GM12878 (cell line): ENCODE results near the gene EFCAB13. TPM values are rescaled to one million over a fixed set of nuclear protein-coding genes. Genes with fewer than 3 reads are reported as not detected.

Source experiments
- BCL11A ChIP-seq: IDR thresholded peaks from 2 replicates; pipeline ENCODE4 v1.6.1; 2011; ENCODE audit warnings: low read depth, low read length
- BRCA1 ChIP-seq: IDR thresholded peaks from 2 replicates; pipeline ENCODE4 v1.6.1; 2011; ENCODE audit warnings: low read depth, low read length, improper control_type of control experiment
- CBX5 ChIP-seq: sonication (generic); IDR thresholded peaks from 2 replicates; pipeline ENCODE4 v1.6.1; 2016; ENCODE audit warnings: low read depth, moderate library complexity, mild to moderate bottlenecking, inconsistent platforms
- E2F4 ChIP-seq: IDR thresholded peaks from 2 replicates; pipeline ENCODE4 v1.6.1; 2012; ENCODE audit warnings: low read depth, low read length, improper control_type of control experiment
- EED ChIP-seq: sonication (generic); IDR thresholded peaks from 2 replicates; pipeline ENCODE4 v1.6.1; 2016; ENCODE audit warnings: antibody characterized with exemption, low read depth
- ESRRA ChIP-seq: IDR thresholded peaks from 2 replicates; pipeline ENCODE4 v1.6.1; 2012; ENCODE audit warnings: mild to moderate bottlenecking, low read length, improper control_type of control experiment
- FOS ChIP-seq: IDR thresholded peaks from 3 replicates; pipeline ENCODE4 v1.6.1; 2011; ENCODE audit warnings: borderline replicate concordance; ENCODE audit not compliant: insufficient read length; ENCODE audit errors: extremely low read depth
- FOXK2 ChIP-seq: fragments of 450-650 bp; IDR thresholded peaks from 2 replicates; pipeline ENCODE4 v1.6.1; 2017; ENCODE audit warnings: mild to moderate bottlenecking, moderate library complexity
- HCFC1 ChIP-seq: fragments of 150-350 bp; IDR thresholded peaks from 2 replicates; pipeline ENCODE4 v1.6.1; 2014; ENCODE audit warnings: low read length
- JUND ChIP-seq: IDR thresholded peaks from 2 replicates; pipeline ENCODE4 v1.6.1; 2012; ENCODE audit warnings: low read depth, mild to moderate bottlenecking, low read length, improper control_type of control experiment, moderate library complexity
- MTA2 ChIP-seq: fragments of 450-650 bp; IDR thresholded peaks from 2 replicates; pipeline ENCODE4 v1.6.1; 2016; ENCODE audit warnings: low read depth, mild to moderate bottlenecking, moderate library complexity
- NR2F1 ChIP-seq: fragments of 450-650 bp; conservative IDR thresholded peaks from 2 replicates; pipeline ENCODE4 v1.6.1; 2017; ENCODE audit warnings: mild to moderate bottlenecking
- NRF1 ChIP-seq: conservative IDR thresholded peaks from 2 replicates; pipeline ENCODE4 v1.6.1; 2011; ENCODE audit warnings: mild to moderate bottlenecking, low read depth, low read length, improper control_type of control experiment
- PAX5 ChIP-seq: IDR thresholded peaks from 2 replicates; pipeline ENCODE4 v1.6.1; 2011; ENCODE audit warnings: low read depth, low read length, borderline replicate concordance
- PML ChIP-seq: IDR thresholded peaks from 2 replicates; pipeline ENCODE4 v1.6.1; 2012; ENCODE audit warnings: low read length, inconsistent platforms
- POU2F2 ChIP-seq: IDR thresholded peaks from 3 replicates; pipeline ENCODE4 v1.6.1; 2011; ENCODE audit warnings: low read depth, mild to moderate bottlenecking, low read length, borderline replicate concordance
- REST ChIP-seq: IDR thresholded peaks from 2 replicates; pipeline ENCODE4 v1.6.1; 2012; ENCODE audit warnings: mild to moderate bottlenecking, low read depth, low read length
- RUNX3 ChIP-seq: IDR thresholded peaks from 2 replicates; pipeline ENCODE4 v1.6.1; 2012; ENCODE audit warnings: low read length, inconsistent platforms
- SPI1 ChIP-seq: IDR thresholded peaks from 2 replicates; pipeline ENCODE4 v1.6.1; 2011; ENCODE audit warnings: low read depth, mild to moderate bottlenecking, low read length, moderate library complexity, borderline replicate concordance; ENCODE audit not compliant: insufficient read depth
- USF2 ChIP-seq: IDR thresholded peaks from 2 replicates; pipeline ENCODE4 v1.6.1; 2011; ENCODE audit warnings: low read depth, low read length, improper control_type of control experiment, borderline replicate concordance
- YBX1 ChIP-seq: fragments of 450-650 bp; IDR thresholded peaks from 2 replicates; pipeline ENCODE4 v1.6.1; 2016; ENCODE audit warnings: antibody characterized with exemption
- ZBTB33 ChIP-seq: fragments of 450-650 bp; IDR thresholded peaks from 2 replicates; pipeline ENCODE4 v1.6.1; 2017; ENCODE audit warnings: mild to moderate bottlenecking
- polyA plus RNA-seq, 11 experiments: library from polyadenylated mRNA; depleted of rRNA in 4 of 11; unstranded in 6 of 11; stranded (reverse) in 5 of 11; fragments of >200 nt; fragmentation: Nextera tagmentation in 4 of 11; fragmentation: Illumina TruSeq in 1 of 11; extraction: Ambion mirVana in 4 of 11; extraction: Trizol in 1 of 11; gene quantifications; 1 replicate in 1 of 11; 2 replicates in 10 of 11; pipeline versions ENCODE4 v1.2.1 to v1.2.3, GENCODE V29; 2011 to 2016; ENCODE audit warnings: inconsistent platforms in 2 of 11, missing spikeins in 2 of 11, low read depth in 1 of 11
- total RNA-seq, 4 experiments: library from RNA; depleted of rRNA in 3 of 4; stranded (reverse); fragments of >200 nt in 3 of 4; fragmentation: Illumina TruSeq in 1 of 4; extraction: Trizol in 1 of 4; gene quantifications; 2 replicates each; pipeline versions ENCODE4 v1.2.1 to v1.2.3, GENCODE V29; 2013 to 2021

Gene EFCAB13
- total and polyA plus RNA-seq, 10 of the 15 experiments (the other 5 are each of a cell fraction or from before 2014, with no cell fraction given): 0.90 to 8.7 (median 5.0) TPM

GRCh38 chr17:47279062-47279801, 44.5 kb upstream of the EFCAB13 start (continued):
- TF ChIP-seq REST (no peak), SPI1 (peak; percentile 87), USF2 (no peak), MTA2 (peak; percentile 83), POU2F2 (no peak; the same call in 2 of the 3 replicates), BRCA1 (no peak), E2F4 (no peak), RUNX3 (peak; percentile 87), PML (peak; percentile 90; the same call in 1 of the 2 replicates), PAX5 (peak; percentile 75), ESRRA (no peak), BCL11A (peak; percentile 90), ZBTB33 (no peak), YBX1 (peak; percentile 91), NRF1 (no peak), FOS (no peak), HCFC1 (no peak), EED (peak; percentile 99), CBX5 (no peak; the same call in 1 of the 2 replicates), NR2F1 (peak; percentile 84), JUND (no peak), FOXK2 (no peak)
